Endodermal cell (in vitro differentiated cells): ENCODE measurements around the gene CLEC11A. TPM values are rescaled to one million over a fixed set of nuclear protein-coding genes. Genes with fewer than 3 reads are reported as not detected.

Experiments
- DNase-seq: peaks from one replicate; pipeline ENCODE4 v3.0.0-alpha.2; 2017
- H3K27ac ChIP-seq: 2 replicates; pipeline ENCODE4 v1.5.1; 2013; ENCODE audit warnings: mild to moderate bottlenecking, low read depth, low read length, moderate library complexity
- H3K27me3 ChIP-seq: 2 replicates; pipeline ENCODE4 v1.6.1; 2013; ENCODE audit warnings: mild to moderate bottlenecking, low read length, moderate library complexity; ENCODE audit not compliant: insufficient read depth, control insufficient read depth, poor library complexity, severe bottlenecking
- H3K36me3 ChIP-seq: 2 replicates; pipeline ENCODE4 v1.7.0; 2013; ENCODE audit warnings: mild to moderate bottlenecking, low read length, moderate library complexity; ENCODE audit not compliant: control insufficient read depth, insufficient read depth
- H3K4me1 ChIP-seq: one replicate; pipeline ENCODE4 v1.7.0; 2013; ENCODE audit warnings: low read length; ENCODE audit not compliant: control insufficient read depth, insufficient read depth
- H3K4me3 ChIP-seq: 2 replicates; pipeline ENCODE4 v1.5.1; 2013; ENCODE audit warnings: mild to moderate bottlenecking, low read length, moderate library complexity
- H3K9ac ChIP-seq: 2 replicates; pipeline ENCODE4 v1.6.1; 2013; ENCODE audit warnings: mild to moderate bottlenecking, low read length, moderate library complexity; ENCODE audit not compliant: poor library complexity, severe bottlenecking; ENCODE audit errors: extremely low read depth
- H3K9me3 ChIP-seq: 2 replicates; pipeline ENCODE4 v1.6.1; 2013; ENCODE audit warnings: mild to moderate bottlenecking, low read length, moderate library complexity; ENCODE audit not compliant: control insufficient read depth
- H3K27ac Mint-ChIP-seq: 2 replicates; pipeline ENCODE4 v1.8.0; 2020; ENCODE audit warnings: mixed read lengths
- H3K27me3 Mint-ChIP-seq: 2 replicates; pipeline ENCODE4 v1.8.0; 2021; ENCODE audit warnings: mild to moderate bottlenecking, mixed read lengths; ENCODE audit not compliant: insufficient read depth
- H3K36me3 Mint-ChIP-seq: 2 replicates; pipeline ENCODE4 v1.8.0; 2020; ENCODE audit warnings: low read depth, mixed read lengths
- H3K4me1 Mint-ChIP-seq: 2 replicates; pipeline ENCODE4 v1.8.0; 2020; ENCODE audit warnings: mixed read lengths
- H3K4me3 Mint-ChIP-seq: 2 replicates; pipeline ENCODE4 v1.8.0; 2020; ENCODE audit warnings: mild to moderate bottlenecking, moderate library complexity, mixed read lengths
- H3K9me3 Mint-ChIP-seq: 2 replicates; pipeline ENCODE4 v1.8.0; 2020; ENCODE audit warnings: mild to moderate bottlenecking, mixed read lengths
- CTCF ChIP-seq: fragments of 200-600 bp; sonication (generic); conservative IDR thresholded peaks from 2 replicates; pipeline ENCODE4 v1.5.0; 2021; ENCODE audit warnings: antibody characterized with exemption, mild to moderate bottlenecking
- WGBS, 2 experiments: methylation state at CpG; one replicate each; pipeline versions ENCODE4 v1.1.5 to v1.1.7; 2013; ENCODE audit warnings: missing lambda C conversion rate in 2 of 2, mixed read lengths in 1 of 2; ENCODE audit not compliant: insufficient coverage in 1 of 2, insufficient read length in 1 of 2; 5-methylcytosine and 5-hydroxymethylcytosine counted together
- total RNA-seq, 2 donors: library from RNA; stranded (reverse); fragmentation: NEBNext Ultra II Directional in 1 of 2; extraction: Animal tissue kit (Norgen Biotek cat#: 25700) in 1 of 2; gene quantifications; 2 replicates in 1 of 2; 3 replicates in 1 of 2; pipeline ENCODE4 v1.2.1, GENCODE V29; 2021

Gene CLEC11A
- total RNA-seq, 2 donors from 2014 or later = 4.0 to 6.2 TPM

- no peak overlapping the region for H3K27ac ChIP-seq
- 86 to 97% methylated on average over 5 to 7 of the region's 7 CpGs for WGBS, 2 experiments
- H3K36me3 Mint-ChIP-seq = no peaks in the 10 kb centered on the region
These were observed 12.7 kb downstream of the CLEC11A start for GRCh38 chr19:50735869-50736268.

GRCh38 chr19:50736338-50736737 is 13.2 kb downstream of the CLEC11A start:
- no peaks in the 10 kb centered on the region for H3K4me1 ChIP-seq
- Mint-ChIP-seq H3K9me3 (no peaks in the 10 kb centered on the region), H3K4me1 (peaks cover 2% of the 10 kb centered on the region), H3K27ac (no peak overlapping the region), H3K4me3 (no peak overlapping the region), H3K27me3 (peaks cover 55% of the 10 kb centered on the region), H3K36me3 (no peaks in the 10 kb centered on the region)
- H3K27ac ChIP-seq = no peak overlapping the region
- H3K9ac ChIP-seq = no peak overlapping the region
- H3K36me3 ChIP-seq = no peaks in the 10 kb centered on the region
- H3K27me3 ChIP-seq = no peaks in the 10 kb centered on the region
- no peak overlapping the region for H3K4me3 ChIP-seq
- no peak for DNase-seq
- H3K9me3 ChIP-seq = peaks cover 7% of the 10 kb centered on the region
- WGBS, 2 experiments = 71 to 72% methylated on average over 4 to 5 of the region's 5 CpGs
- no peak for TF ChIP-seq CTCF

More at GRCh38 chr19:50735869-50736268, 12.7 kb downstream of the CLEC11A start:
- no peaks in the 10 kb centered on the region for H3K9me3 Mint-ChIP-seq
- DNase-seq = no peak
- no peak for TF ChIP-seq CTCF
- Histone ChIP-seq H3K9me3 (peaks cover 7% of the 10 kb centered on the region), H3K4me1 (no peaks in the 10 kb centered on the region), H3K4me3 (no peak overlapping the region), H3K27me3 (no peaks in the 10 kb centered on the region), H3K36me3 (no peaks in the 10 kb centered on the region), H3K9ac (no peak overlapping the region)
- no peak overlapping the region for H3K27ac Mint-ChIP-seq
- no peak overlapping the region for H3K4me3 Mint-ChIP-seq
- H3K4me1 Mint-ChIP-seq = peaks cover 2% of the 10 kb centered on the region
- H3K27me3 Mint-ChIP-seq = peaks cover 58% of the 10 kb centered on the region

- no peaks in the 10 kb centered on the region for H3K4me1 ChIP-seq
- no peaks in the 10 kb centered on the region for H3K9me3 ChIP-seq
- no peaks in the 10 kb centered on the region for H3K36me3 ChIP-seq
- Mint-ChIP-seq H3K9me3 (no peaks in the 10 kb centered on the region), H3K27me3 (peaks cover 38% of the 10 kb centered on the region), H3K36me3 (no peaks in the 10 kb centered on the region), H3K4me1 (peaks cover 2% of the 10 kb centered on the region), H3K4me3 (no peak overlapping the region), H3K27ac (no peak overlapping the region)
- WGBS, 2 experiments = 84 to 87% methylated on average over 14 to 23 of the region's 23 CpGs
- H3K27ac ChIP-seq = no peak overlapping the region
- no peak for DNase-seq
- TF ChIP-seq CTCF = no peak
- no peaks in the 10 kb centered on the region for H3K27me3 ChIP-seq
- no peak overlapping the region for H3K4me3 ChIP-seq
- H3K9ac ChIP-seq = no peak overlapping the region
These were observed 16.2 kb downstream of the CLEC11A start for GRCh38 chr19:50739132-50739913.
